PC-9 (cell line): ENCODE data around the gene ZNF423. TPM values are rescaled to one million over a fixed set of nuclear protein-coding genes. Genes with fewer than 3 reads are reported as not detected.

Source experiments
- BruUV-seq: library from RNA; stranded (reverse); fragments of 400-500 nt; replicated peaks from 2 replicates; lab custom pipeline; 2021; lab: Mats Ljungman, UMichigan
- CTCF ChIA-PET: fragments of 300-600 bp; sonication (Branson Sonifier 250); formaldehyde crosslinking; loops from one replicate; lab custom pipeline; 2022; ENCODE audit warnings: antibody characterized with exemption; lab: Charles Lee
- POLR2A ChIA-PET: fragments of 300-600 bp; sonication (Branson Sonifier 250); formaldehyde crosslinking; loops from one replicate; lab custom pipeline; 2022; ENCODE audit warnings: antibody characterized with exemption; ENCODE audit not compliant: unreplicated experiment; lab: Charles Lee
- DNase-seq, 2 experiments: peaks; one replicate each; pipeline versions ENCODE4 v3.0.0 to v3.0.0-alpha.2; 2015 to 2022; ENCODE audit warnings: mixed read lengths in 1 of 2
- H2AFZ ChIP-seq: fragments of 200-600 bp; sonication (generic); 2 replicates; pipeline ENCODE4 v1.8.1; 2017; ENCODE audit warnings: antibody characterized with exemption
- H3F3A ChIP-seq: fragments of 200-600 bp; sonication (generic); 2 replicates; pipeline ENCODE4 v1.8.1; 2017; ENCODE audit warnings: antibody characterized with exemption, mild to moderate bottlenecking, low read depth; ENCODE audit not compliant: insufficient read depth
- H3K27ac ChIP-seq: fragments of 200-600 bp; sonication (generic); 2 replicates; pipeline ENCODE4 v1.6.1; 2016; ENCODE audit warnings: mixed run types
- H3K27me3 ChIP-seq: fragments of 200-600 bp; sonication (generic); 2 replicates; pipeline ENCODE4 v1.6.1; 2016; ENCODE audit warnings: low read depth, mixed run types; ENCODE audit not compliant: insufficient read depth
- H3K36me3 ChIP-seq: fragments of 200-600 bp; sonication (generic); 2 replicates; pipeline ENCODE4 v1.6.1; 2016; ENCODE audit warnings: low read depth, mixed run types
- H3K4me1 ChIP-seq: fragments of 200-600 bp; sonication (generic); replicated peaks from 2 replicates; pipeline ENCODE4 v1.6.1; 2016; ENCODE audit warnings: mixed run types; ENCODE audit not compliant: insufficient read depth
- H3K4me2 ChIP-seq: fragments of 200-600 bp; sonication (generic); 2 replicates; pipeline ENCODE4 v1.6.1; 2017; ENCODE audit warnings: mixed run types
- H3K4me3 ChIP-seq: fragments of 200-600 bp; sonication (generic); 2 replicates; pipeline ENCODE4 v1.6.1; 2016; ENCODE audit warnings: mixed run types
- H3K79me2 ChIP-seq: fragments of 200-600 bp; sonication (generic); 2 replicates; pipeline ENCODE4 v1.6.1; 2017; ENCODE audit warnings: low read depth, mixed run types
- H3K9me2 ChIP-seq: fragments of 200-600 bp; sonication (generic); 2 replicates; pipeline ENCODE4 v1.8.1; 2017; ENCODE audit warnings: mild to moderate bottlenecking; ENCODE audit not compliant: insufficient read depth
- H3K9me3 ChIP-seq: fragments of 200-600 bp; sonication (generic); 2 replicates; pipeline ENCODE4 v1.8.1; 2016; ENCODE audit warnings: low read depth; ENCODE audit not compliant: insufficient read depth
- H4K20me1 ChIP-seq: fragments of 200-600 bp; sonication (generic); 2 replicates; pipeline ENCODE4 v1.8.1; 2017; ENCODE audit not compliant: insufficient read depth
- CTCF ChIP-seq: fragments of 200-600 bp; sonication (generic); conservative IDR thresholded peaks from 2 replicates; pipeline ENCODE4 v1.6.1; 2017; ENCODE audit warnings: mixed run types, antibody characterized with exemption, mild to moderate bottlenecking, moderate library complexity
- EZH2 ChIP-seq: fragments of 200-600 bp; sonication (generic); IDR thresholded peaks from 2 replicates; pipeline ENCODE4 v1.8.0; 2017; ENCODE audit warnings: antibody characterized with exemption, low read depth
- intact Hi-C: fragments of 100-400 bp; cut with micrococcal nuclease; formaldehyde crosslinking; loops from one replicate; pipeline ENCODE4 v1.10.0; 2022; ENCODE audit not compliant: unreplicated experiment
- total RNA-seq: library from RNA; stranded (reverse); gene quantifications from 2 replicates; pipeline ENCODE4 v1.2.3, GENCODE V29; 2021

Gene ZNF423
- total RNA-seq, 1 experiment from 2014 or later, result not detected

- H3K27me3 ChIP-seq, result peaks cover 72% of the 10 kb centered on the region
- intact Hi-C loops, result no loop called here
- TF ChIP-seq EZH2 (no peak), CTCF (no peak)
- CTCF ChIA-PET, result no interaction called here
- no peak for DNase-seq
- no peak overlapping the region for H3K4me2 ChIP-seq
- H3K9me3 ChIP-seq, result no peaks in the 10 kb centered on the region
- no peak overlapping the region for H2AFZ ChIP-seq
- H3K36me3 ChIP-seq, result no peaks in the 10 kb centered on the region
- H3K4me1 ChIP-seq, result no peaks in the 10 kb centered on the region
- POLR2A ChIA-PET, result no interaction called here
- no peaks in the 10 kb centered on the region for H3K79me2 ChIP-seq
- H3K27ac ChIP-seq, result no peak overlapping the region
- H3F3A ChIP-seq, result no peaks in the 10 kb centered on the region
- no peaks in the 10 kb centered on the region for H3K9me2 ChIP-seq
- H4K20me1 ChIP-seq, result no peaks in the 10 kb centered on the region
- BruUV-seq, result no TSS peak
- no peak overlapping the region for H3K4me3 ChIP-seq
Measured at GRCh38 chr16:49657736-49658465, 198.0 kb downstream of the ZNF423 start.

GRCh38 chr16:49654425-49654824 is 201.5 kb downstream of the ZNF423 start:
- TF ChIP-seq CTCF (no peak), EZH2 (no peak)
- H3K4me3 ChIP-seq, result no peak overlapping the region
- no peaks in the 10 kb centered on the region for H3K9me3 ChIP-seq
- H3K4me1 ChIP-seq, result no peaks in the 10 kb centered on the region
- H3K79me2 ChIP-seq, result no peaks in the 10 kb centered on the region
- peaks cover 55% of the 10 kb centered on the region for H3K27me3 ChIP-seq
- no peaks in the 10 kb centered on the region for H4K20me1 ChIP-seq
- BruUV-seq, result no TSS peak
- intact Hi-C loops, result no loop called here
- H3K4me2 ChIP-seq, result no peak overlapping the region
- ChIA-PET POLR2A (no interaction called here), CTCF (no interaction called here)
- no peak overlapping the region for H3K27ac ChIP-seq
- no peaks in the 10 kb centered on the region for H3K9me2 ChIP-seq
- no peak for DNase-seq
- H2AFZ ChIP-seq, result no peak overlapping the region
- H3F3A ChIP-seq, result no peaks in the 10 kb centered on the region
- H3K36me3 ChIP-seq, result no peaks in the 10 kb centered on the region

- intact Hi-C loops, result no loop called here
- DNase-seq, result no peak
- Histone ChIP-seq H3K9me2 (no peaks in the 10 kb centered on the region), H3K9me3 (no peaks in the 10 kb centered on the region), H2AFZ (no peak overlapping the region), H3K4me2 (no peak overlapping the region), H3K36me3 (no peaks in the 10 kb centered on the region), H4K20me1 (no peaks in the 10 kb centered on the region), H3K27ac (no peak overlapping the region), H3F3A (no peaks in the 10 kb centered on the region), H3K27me3 (peaks cover 47% of the 10 kb centered on the region), H3K4me1 (no peaks in the 10 kb centered on the region), H3K4me3 (no peak overlapping the region), H3K79me2 (no peaks in the 10 kb centered on the region)
- TF ChIP-seq EZH2, result no peak
- no peak for TF ChIP-seq CTCF
- BruUV-seq, result no TSS peak
- ChIA-PET CTCF (no interaction called here), POLR2A (no interaction called here)
Measured at GRCh38 chr16:49653577-49653976, 202.3 kb downstream of the ZNF423 start.
